ENCODE data around the gene GRPR. TPM values are rescaled to one million over a fixed set of nuclear protein-coding genes. Genes with fewer than 3 reads are reported as not detected.

The GRPR gene
- total and polyA plus RNA-seq, 10 of the 15 experiments (the other 5 are each of a cell fraction or from before 2014, with no cell fraction given), result 0.10 to 3.7 (median 0.21) TPM; not detected in 1

DNA sequence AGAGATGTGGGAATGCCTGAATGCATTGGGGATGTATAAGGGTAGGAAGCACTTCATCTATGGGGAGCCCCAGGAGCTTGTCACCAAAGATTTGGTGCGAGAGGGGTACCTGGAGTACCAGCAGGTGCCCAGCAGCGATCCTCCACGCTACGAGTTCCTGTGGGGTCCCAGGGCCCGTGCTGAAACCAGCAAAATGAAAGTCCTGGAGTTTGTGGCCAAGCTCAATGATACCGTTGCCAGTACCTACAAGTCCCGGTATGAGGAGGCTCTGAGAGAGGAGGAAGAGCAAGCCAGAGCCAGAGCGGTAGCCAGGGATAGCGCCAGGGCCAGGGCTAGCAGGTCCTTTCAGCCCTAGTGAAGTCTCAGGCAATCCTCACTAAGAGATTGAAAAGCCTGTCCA, 47.7 kb downstream of the GRPR start:
- no TSS peak for BruUV-seq (replicated peaks)
- ATAC-seq (no peak), DNase-seq (ENCODE audit: low read depth, low spot score) (no peak), FAIRE-seq (no peak)
- H3K4me3 ChIP-seq, result no peak overlapping the region
- ChIA-PET POLR2A (no interaction called here), RAD21 (ENCODE audit: unreplicated experiment) (no interaction called here), SMC1A (ENCODE audit: uncharacterized antibody, unreplicated experiment) (no interaction called here), CTCF (no interaction called here)
- H3K4me1 ChIP-seq (ENCODE audit: control insufficient read depth, insufficient read depth, low read length), result no peaks in the 10 kb centered on the region
- intact Hi-C loops (cut with micrococcal nuclease; ENCODE audit: unreplicated experiment), result no loop called here
- H3K36me3 ChIP-seq (ENCODE audit: control insufficient read depth in 2 of 2, insufficient read depth in 2 of 2, low read length in 1 of 2), result no peaks in the 10 kb centered on the region
- H3K79me2 ChIP-seq (ENCODE audit: control insufficient read depth, insufficient read depth, low read length), result no peaks in the 10 kb centered on the region
- in situ Hi-C loops (cut with MboI), result no loop called here
- H3K27me3 ChIP-seq (replicated peaks in 1 of 2; ENCODE audit: control insufficient read depth in 2 of 2, insufficient read depth in 2 of 2, low read length in 1 of 2), result no peaks in the 10 kb centered on the region
- no peak overlapping the region for H3K9ac ChIP-seq (ENCODE audit: control insufficient read depth, insufficient read depth, low read length)
- no peaks in the 10 kb centered on the region; the same call in 2 of the 3 replicates for H3K9me3 ChIP-seq (replicated peaks; ENCODE audit: control insufficient read depth, insufficient read depth, low read length)
- no peak overlapping the region for H3K4me2 ChIP-seq (ENCODE audit: control insufficient read depth, insufficient read depth)
- H4K20me1 ChIP-seq (ENCODE audit: control insufficient read depth, insufficient read depth), result no peaks in the 10 kb centered on the region
- 64% methylated on average over 9 of the region's 9 CpGs for WGBS (ENCODE audit: insufficient coverage, insufficient replicate concordance, low lambda C conversion rate, missing lambda C conversion rate)
- H3K27ac ChIP-seq (ENCODE audit: control insufficient read depth, insufficient read depth), result no peak overlapping the region
- TF ChIP-seq NR2F1 (conservative IDR thresholded peaks at IDR 0.05) (no peak), HDAC6 (IDR thresholded peaks at IDR 0.05; ENCODE audit: unreplicated experiment) (no peak), HDGF (IDR thresholded peaks at IDR 0.05) (no peak), JUNB (IDR thresholded peaks at IDR 0.05) (no peak), CBX3 (IDR thresholded peaks at IDR 0.05; ENCODE audit: borderline replicate concordance, low read depth) (no peak), ZNF274 (IDR thresholded peaks at IDR 0.05; ENCODE audit: insufficient read depth, insufficient read length) (no peak), NR2C2 (IDR thresholded peaks at IDR 0.05; ENCODE audit: borderline replicate concordance, control insufficient read depth, insufficient read length, low read depth) (no peak)
- TF ChIP-seq, protein P1, sequence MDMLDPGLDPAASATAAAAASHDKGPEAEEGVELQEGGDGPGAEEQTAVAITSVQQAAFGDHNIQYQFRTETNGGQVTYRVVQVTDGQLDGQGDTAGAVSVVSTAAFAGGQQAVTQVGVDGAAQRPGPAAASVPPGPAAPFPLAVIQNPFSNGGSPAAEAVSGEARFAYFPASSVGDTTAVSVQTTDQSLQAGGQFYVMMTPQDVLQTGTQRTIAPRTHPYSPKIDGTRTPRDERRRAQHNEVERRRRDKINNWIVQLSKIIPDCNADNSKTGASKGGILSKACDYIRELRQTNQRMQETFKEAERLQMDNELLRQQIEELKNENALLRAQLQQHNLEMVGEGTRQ (IDR thresholded peaks at IDR 0.05; ENCODE audit: borderline replicate concordance, low read depth, low read length), result no peak
- TF ChIP-seq, protein P2, sequence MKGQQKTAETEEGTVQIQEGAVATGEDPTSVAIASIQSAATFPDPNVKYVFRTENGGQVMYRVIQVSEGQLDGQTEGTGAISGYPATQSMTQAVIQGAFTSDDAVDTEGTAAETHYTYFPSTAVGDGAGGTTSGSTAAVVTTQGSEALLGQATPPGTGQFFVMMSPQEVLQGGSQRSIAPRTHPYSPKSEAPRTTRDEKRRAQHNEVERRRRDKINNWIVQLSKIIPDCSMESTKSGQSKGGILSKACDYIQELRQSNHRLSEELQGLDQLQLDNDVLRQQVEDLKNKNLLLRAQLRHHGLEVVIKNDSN (IDR thresholded peaks at IDR 0.05; ENCODE audit: borderline replicate concordance, extremely low read length, insufficient read depth, low read depth, low read length), result no peak
- TF ChIP-seq, protein P3, sequence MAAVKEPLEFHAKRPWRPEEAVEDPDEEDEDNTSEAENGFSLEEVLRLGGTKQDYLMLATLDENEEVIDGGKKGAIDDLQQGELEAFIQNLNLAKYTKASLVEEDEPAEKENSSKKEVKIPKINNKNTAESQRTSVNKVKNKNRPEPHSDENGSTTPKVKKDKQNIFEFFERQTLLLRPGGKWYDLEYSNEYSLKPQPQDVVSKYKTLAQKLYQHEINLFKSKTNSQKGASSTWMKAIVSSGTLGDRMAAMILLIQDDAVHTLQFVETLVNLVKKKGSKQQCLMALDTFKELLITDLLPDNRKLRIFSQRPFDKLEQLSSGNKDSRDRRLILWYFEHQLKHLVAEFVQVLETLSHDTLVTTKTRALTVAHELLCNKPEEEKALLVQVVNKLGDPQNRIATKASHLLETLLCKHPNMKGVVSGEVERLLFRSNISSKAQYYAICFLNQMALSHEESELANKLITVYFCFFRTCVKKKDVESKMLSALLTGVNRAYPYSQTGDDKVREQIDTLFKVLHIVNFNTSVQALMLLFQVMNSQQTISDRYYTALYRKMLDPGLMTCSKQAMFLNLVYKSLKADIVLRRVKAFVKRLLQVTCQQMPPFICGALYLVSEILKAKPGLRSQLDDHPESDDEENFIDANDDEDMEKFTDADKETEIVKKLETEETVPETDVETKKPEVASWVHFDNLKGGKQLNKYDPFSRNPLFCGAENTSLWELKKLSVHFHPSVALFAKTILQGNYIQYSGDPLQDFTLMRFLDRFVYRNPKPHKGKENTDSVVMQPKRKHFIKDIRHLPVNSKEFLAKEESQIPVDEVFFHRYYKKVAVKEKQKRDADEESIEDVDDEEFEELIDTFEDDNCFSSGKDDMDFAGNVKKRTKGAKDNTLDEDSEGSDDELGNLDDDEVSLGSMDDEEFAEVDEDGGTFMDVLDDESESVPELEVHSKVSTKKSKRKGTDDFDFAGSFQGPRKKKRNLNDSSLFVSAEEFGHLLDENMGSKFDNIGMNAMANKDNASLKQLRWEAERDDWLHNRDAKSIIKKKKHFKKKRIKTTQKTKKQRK (IDR thresholded peaks at IDR 0.05; ENCODE audit: low read depth, low read length), result no peak
- TF ChIP-seq, protein P4, sequence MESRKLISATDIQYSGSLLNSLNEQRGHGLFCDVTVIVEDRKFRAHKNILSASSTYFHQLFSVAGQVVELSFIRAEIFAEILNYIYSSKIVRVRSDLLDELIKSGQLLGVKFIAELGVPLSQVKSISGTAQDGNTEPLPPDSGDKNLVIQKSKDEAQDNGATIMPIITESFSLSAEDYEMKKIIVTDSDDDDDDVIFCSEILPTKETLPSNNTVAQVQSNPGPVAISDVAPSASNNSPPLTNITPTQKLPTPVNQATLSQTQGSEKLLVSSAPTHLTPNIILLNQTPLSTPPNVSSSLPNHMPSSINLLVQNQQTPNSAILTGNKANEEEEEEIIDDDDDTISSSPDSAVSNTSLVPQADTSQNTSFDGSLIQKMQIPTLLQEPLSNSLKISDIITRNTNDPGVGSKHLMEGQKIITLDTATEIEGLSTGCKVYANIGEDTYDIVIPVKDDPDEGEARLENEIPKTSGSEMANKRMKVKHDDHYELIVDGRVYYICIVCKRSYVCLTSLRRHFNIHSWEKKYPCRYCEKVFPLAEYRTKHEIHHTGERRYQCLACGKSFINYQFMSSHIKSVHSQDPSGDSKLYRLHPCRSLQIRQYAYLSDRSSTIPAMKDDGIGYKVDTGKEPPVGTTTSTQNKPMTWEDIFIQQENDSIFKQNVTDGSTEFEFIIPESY (IDR thresholded peaks at IDR 0.05), result no peak
- no peak overlapping the region for H2AFZ ChIP-seq (ENCODE audit: control insufficient read depth, low read depth, low read length)
